ENCODE data around the gene BCAR3.

BCAR3 gene

GRCh38 chr1:93690921-93691789 is 9.5 kb upstream of the BCAR3 start:
- Histone ChIP-seq H3K36me3 (ENCODE audit: control insufficient read depth in 5 of 5, insufficient read depth in 5 of 5, low read length in 5 of 5) (no peaks in the 10 kb centered on the region), H3K4me3 (ENCODE audit: low read depth in 1 of 5, low read length in 5 of 5) (no peak overlapping the region), H3K9me3 (ENCODE audit: control insufficient read depth in 5 of 5, low read length in 5 of 5) (no peaks in the 10 kb centered on the region), H3K27me3 (ENCODE audit: control insufficient read depth in 5 of 5, insufficient read depth in 4 of 5, low read length in 5 of 5) (no peaks in the 10 kb centered on the region), H3K4me1 (ENCODE audit: control insufficient read depth in 5 of 5, insufficient read depth in 5 of 5, low read length in 5 of 5) (peaks cover 2 to 31% (median 17%) of the 10 kb centered on the region in 5 donors), H3K9ac (ENCODE audit: low read length in 5 of 5) (no peak overlapping the region), H3K27ac (ENCODE audit: low read depth, low read length) (no peak overlapping the region)

- no peaks in the 10 kb centered on the region for H3K9me3 ChIP-seq (ENCODE audit: control insufficient read depth in 5 of 5, low read length in 5 of 5)
- H3K4me3 ChIP-seq (ENCODE audit: low read depth in 1 of 5, low read length in 5 of 5) = no peak overlapping the region
- no peak overlapping the region for H3K9ac ChIP-seq (ENCODE audit: low read length in 5 of 5)
- no peaks in the 10 kb centered on the region for H3K36me3 ChIP-seq (ENCODE audit: control insufficient read depth in 5 of 5, insufficient read depth in 5 of 5, low read length in 5 of 5)
- peaks cover 0 to 24% (median 15%) of the 10 kb centered on the region in 5 donors for H3K4me1 ChIP-seq (ENCODE audit: control insufficient read depth in 5 of 5, insufficient read depth in 5 of 5, low read length in 5 of 5)
- no peak overlapping the region for H3K27ac ChIP-seq (ENCODE audit: low read depth, low read length)
- H3K27me3 ChIP-seq (ENCODE audit: control insufficient read depth in 5 of 5, insufficient read depth in 4 of 5, low read length in 5 of 5) = no peaks in the 10 kb centered on the region
These were observed 8.7 kb upstream of the BCAR3 start for GRCh38 chr1:93690341-93690740.

- H3K9me3 ChIP-seq (ENCODE audit: control insufficient read depth in 5 of 5, low read length in 5 of 5) = no peaks in the 10 kb centered on the region
- H3K27ac ChIP-seq (ENCODE audit: low read depth, low read length) = no peak overlapping the region
- no peaks in the 10 kb centered on the region for H3K36me3 ChIP-seq (ENCODE audit: control insufficient read depth in 5 of 5, insufficient read depth in 5 of 5, low read length in 5 of 5)
- peaks cover 0 to 23% (median 15%) of the 10 kb centered on the region in 5 donors for H3K4me1 ChIP-seq (ENCODE audit: control insufficient read depth in 5 of 5, insufficient read depth in 5 of 5, low read length in 5 of 5)
- no peaks in the 10 kb centered on the region for H3K27me3 ChIP-seq (ENCODE audit: control insufficient read depth in 5 of 5, insufficient read depth in 4 of 5, low read length in 5 of 5)
- H3K4me3 ChIP-seq (ENCODE audit: low read depth in 1 of 5, low read length in 5 of 5) = no peak overlapping the region
- no peak overlapping the region for H3K9ac ChIP-seq (ENCODE audit: low read length in 5 of 5)
These were observed 8.0 kb upstream of the BCAR3 start for GRCh38 chr1:93689521-93690223.

GRCh38 chr1:93687542-93687941 is 5.9 kb upstream of the BCAR3 start:
- Histone ChIP-seq H3K4me3 (ENCODE audit: low read depth in 1 of 5, low read length in 5 of 5) (no peak overlapping the region), H3K9me3 (ENCODE audit: control insufficient read depth in 5 of 5, low read length in 5 of 5) (no peaks in the 10 kb centered on the region), H3K4me1 (ENCODE audit: control insufficient read depth in 5 of 5, insufficient read depth in 5 of 5, low read length in 5 of 5) (peaks cover 0 to 17% (median 8%) of the 10 kb centered on the region in 5 donors), H3K27ac (ENCODE audit: low read depth, low read length) (no peak overlapping the region), H3K36me3 (ENCODE audit: control insufficient read depth in 5 of 5, insufficient read depth in 5 of 5, low read length in 5 of 5) (no peaks in the 10 kb centered on the region), H3K27me3 (ENCODE audit: control insufficient read depth in 5 of 5, insufficient read depth in 4 of 5, low read length in 5 of 5) (no peaks in the 10 kb centered on the region), H3K9ac (ENCODE audit: low read length in 5 of 5) (no peak overlapping the region)

GRCh38 chr1:93686504-93687250 is 5.0 kb upstream of the BCAR3 start:
- Histone ChIP-seq H3K9me3 (ENCODE audit: control insufficient read depth in 5 of 5, low read length in 5 of 5) (no peaks in the 10 kb centered on the region), H3K4me1 (ENCODE audit: control insufficient read depth in 5 of 5, insufficient read depth in 5 of 5, low read length in 5 of 5) (peaks cover 0 to 16% (median 11%) of the 10 kb centered on the region in 5 donors), H3K9ac (ENCODE audit: low read length in 5 of 5) (no peak overlapping the region), H3K36me3 (ENCODE audit: control insufficient read depth in 5 of 5, insufficient read depth in 5 of 5, low read length in 5 of 5) (no peaks in the 10 kb centered on the region), H3K27ac (ENCODE audit: low read depth, low read length) (no peak overlapping the region), H3K4me3 (ENCODE audit: low read depth in 1 of 5, low read length in 5 of 5) (no peak overlapping the region), H3K27me3 (ENCODE audit: control insufficient read depth in 5 of 5, insufficient read depth in 4 of 5, low read length in 5 of 5) (no peaks in the 10 kb centered on the region)

- H3K9me3 ChIP-seq (ENCODE audit: control insufficient read depth in 5 of 5, low read length in 5 of 5) = no peaks in the 10 kb centered on the region
- no peaks in the 10 kb centered on the region for H3K27me3 ChIP-seq (ENCODE audit: control insufficient read depth in 5 of 5, insufficient read depth in 4 of 5, low read length in 5 of 5)
- no peak overlapping the region for H3K4me3 ChIP-seq (ENCODE audit: low read depth in 1 of 5, low read length in 5 of 5)
- peaks cover 0 to 15% (median 10%) of the 10 kb centered on the region in 5 donors for H3K4me1 ChIP-seq (ENCODE audit: control insufficient read depth in 5 of 5, insufficient read depth in 5 of 5, low read length in 5 of 5)
- H3K36me3 ChIP-seq (ENCODE audit: control insufficient read depth in 5 of 5, insufficient read depth in 5 of 5, low read length in 5 of 5) = no peaks in the 10 kb centered on the region
- no peak overlapping the region for H3K27ac ChIP-seq (ENCODE audit: low read depth, low read length)
- H3K9ac ChIP-seq (ENCODE audit: low read length in 5 of 5) = no peak overlapping the region
These were observed 4.3 kb upstream of the BCAR3 start for GRCh38 chr1:93685918-93686317.

GRCh38 chr1:93683234-93683633 is 1.6 kb upstream of the BCAR3 start:
- H3K9ac ChIP-seq (ENCODE audit: low read length in 5 of 5) = no peak overlapping the region
- no peak overlapping the region for H3K27ac ChIP-seq (ENCODE audit: low read depth, low read length)
- peaks cover 3 to 38% (median 34%) of the 10 kb centered on the region in 5 donors for H3K4me1 ChIP-seq (ENCODE audit: control insufficient read depth in 5 of 5, insufficient read depth in 5 of 5, low read length in 5 of 5)
- no peaks in the 10 kb centered on the region for H3K27me3 ChIP-seq (ENCODE audit: control insufficient read depth in 5 of 5, insufficient read depth in 4 of 5, low read length in 5 of 5)
- H3K36me3 ChIP-seq (ENCODE audit: control insufficient read depth in 5 of 5, insufficient read depth in 5 of 5, low read length in 5 of 5) = no peaks in the 10 kb centered on the region
- H3K9me3 ChIP-seq (ENCODE audit: control insufficient read depth in 5 of 5, low read length in 5 of 5) = no peaks in the 10 kb centered on the region
- H3K4me3 ChIP-seq (ENCODE audit: low read depth in 1 of 5, low read length in 5 of 5) = no peak overlapping the region

- no peaks in the 10 kb centered on the region for H3K9me3 ChIP-seq (ENCODE audit: control insufficient read depth in 5 of 5, low read length in 5 of 5)
- no peaks in the 10 kb centered on the region for H3K27me3 ChIP-seq (ENCODE audit: control insufficient read depth in 5 of 5, insufficient read depth in 4 of 5, low read length in 5 of 5)
- peaks cover 3 to 45% (median 38%) of the 10 kb centered on the region in 5 donors for H3K4me1 ChIP-seq (ENCODE audit: control insufficient read depth in 5 of 5, insufficient read depth in 5 of 5, low read length in 5 of 5)
- peak overlapping the region; percentile 43 to 81 (median 72) for H3K9ac ChIP-seq (ENCODE audit: low read length in 5 of 5)
- peak overlapping the region; percentile 86 for H3K27ac ChIP-seq (ENCODE audit: low read depth, low read length)
- peaks cover 0 to 6% (median 0%) of the 10 kb centered on the region in 5 donors for H3K36me3 ChIP-seq (ENCODE audit: control insufficient read depth in 5 of 5, insufficient read depth in 5 of 5, low read length in 5 of 5)
- H3K4me3 ChIP-seq (ENCODE audit: low read depth in 1 of 5, low read length in 5 of 5) = peak overlapping the region; percentile 69 to 84 (median 78)
These were observed 364 bp upstream of the BCAR3 start for GRCh38 chr1:93681989-93682412.

- H3K9me3 ChIP-seq (ENCODE audit: control insufficient read depth in 5 of 5, low read length in 5 of 5) = no peaks in the 10 kb centered on the region
- H3K9ac ChIP-seq (ENCODE audit: low read length in 5 of 5) = peak overlapping the region; percentile 31 to 81 (median 80)
- H3K36me3 ChIP-seq (ENCODE audit: control insufficient read depth in 5 of 5, insufficient read depth in 5 of 5, low read length in 5 of 5) = peaks cover 0 to 6% (median 0%) of the 10 kb centered on the region in 5 donors
- H3K4me3 ChIP-seq (ENCODE audit: low read depth in 1 of 5, low read length in 5 of 5) = peak overlapping the region; percentile 69 to 93 (median 82)
- H3K27me3 ChIP-seq (ENCODE audit: control insufficient read depth in 5 of 5, insufficient read depth in 4 of 5, low read length in 5 of 5) = no peaks in the 10 kb centered on the region
- H3K27ac ChIP-seq (ENCODE audit: low read depth, low read length) = peak overlapping the region; percentile 86
- peaks cover 3 to 55% (median 43%) of the 10 kb centered on the region in 5 donors for H3K4me1 ChIP-seq (ENCODE audit: control insufficient read depth in 5 of 5, insufficient read depth in 5 of 5, low read length in 5 of 5)
These were observed 1.1 kb downstream of the BCAR3 start for GRCh38 chr1:93680420-93681100.

All from subcutaneous abdominal adipose tissue (tissue), 5 donors.